Upper lobe of left lung (tissue), 6 donors: ENCODE measurements around the gene CEP97. TPM values are rescaled to one million over a fixed set of nuclear protein-coding genes. Genes with fewer than 3 reads are reported as not detected.

Experiments
- ATAC-seq, 2 donors: fragments of 200-7000 bp; cut with Tn5 transposase; one replicate each; pipeline ENCODE4 v1.9.1; 2022; ENCODE audit warnings: mild to moderate bottlenecking in 2 of 2, moderate library complexity in 2 of 2; ENCODE audit not compliant: low FRiP score in 2 of 2
- DNase-seq, 2 donors: peaks; one replicate each; pipeline ENCODE4 v3.0.0-alpha.2; 2019 to 2020
- H3K27ac ChIP-seq, 4 donors: fragments of 200-600 bp; sonication (generic); one replicate each; pipeline ENCODE4 v1.5.1; 2016 to 2019
- H3K27me3 ChIP-seq, 4 donors: fragments of 200-600 bp; sonication (generic); one replicate each; pipeline ENCODE4 v1.5.1; 2017 to 2019
- H3K36me3 ChIP-seq, 4 donors: fragments of 200-600 bp; sonication (generic); one replicate each; pipeline ENCODE4 v1.5.1; 2016 to 2019
- H3K4me1 ChIP-seq, 4 donors: fragments of 200-600 bp; sonication (generic); one replicate each; pipeline ENCODE4 v1.5.1; 2018 to 2019
- H3K4me3 ChIP-seq, 4 donors: fragments of 200-600 bp; sonication (generic); one replicate each; pipeline ENCODE4 v1.5.1; 2017 to 2019; ENCODE audit warnings: mild to moderate bottlenecking in 2 of 4, moderate library complexity in 1 of 4
- H3K9me3 ChIP-seq, 4 donors: fragments of 200-600 bp; sonication (generic); one replicate each; pipeline ENCODE4 v1.5.1; 2018 to 2019
- CTCF ChIP-seq, 6 experiments: fragments of 450-650 bp in 4 of 6; fragments of 200-600 bp in 2 of 6; sonication (generic) in 2 of 6; IDR thresholded peaks; one replicate each; pipeline ENCODE4 v1.5.1; 2016 to 2019; ENCODE audit warnings: antibody characterized with exemption in 6 of 6
- EP300 ChIP-seq, 4 donors: sonication (generic); formaldehyde crosslinking; IDR thresholded peaks; one replicate each; pipeline ENCODE4 v1.5.1; 2017; ENCODE audit warnings: antibody characterized with exemption in 4 of 4, control low read depth in 2 of 4
- POLR2A ChIP-seq, 4 donors: fragments of 450-650 bp; IDR thresholded peaks; one replicate each; pipeline ENCODE4 v1.5.1; 2016 to 2017; ENCODE audit warnings: antibody characterized with exemption in 4 of 4, mild to moderate bottlenecking in 2 of 4
- POLR2AphosphoS5 ChIP-seq, 2 donors: sonication (generic); formaldehyde crosslinking; IDR thresholded peaks; one replicate each; pipeline ENCODE4 v1.5.1; 2017; ENCODE audit warnings: antibody characterized with exemption in 2 of 2
- WGBS, 2 donors: methylation state at CpG; one replicate each; pipeline ENCODE4 v1.1.5; 2017 to 2018; 5-methylcytosine and 5-hydroxymethylcytosine counted together
- total RNA-seq, 6 donors: library from RNA; depleted of rRNA in 4 of 6; stranded (reverse); fragments of >200 nt in 4 of 6; gene quantifications; one replicate each; pipeline versions ENCODE4 v1.1.0 to v1.2.1, GENCODE V29; 2016 to 2021
- donor health status: DM: no; HTN: no; CAD: no; lungs with moderate emphysema.
- donor health status: DM: no; HTN: yes; CAD: no; lungs with severe emphysema.

The CEP97 gene
- total RNA-seq, 6 donors from 2014 or later: 4.7 to 14.9 (median 7.7) TPM

DNA sequence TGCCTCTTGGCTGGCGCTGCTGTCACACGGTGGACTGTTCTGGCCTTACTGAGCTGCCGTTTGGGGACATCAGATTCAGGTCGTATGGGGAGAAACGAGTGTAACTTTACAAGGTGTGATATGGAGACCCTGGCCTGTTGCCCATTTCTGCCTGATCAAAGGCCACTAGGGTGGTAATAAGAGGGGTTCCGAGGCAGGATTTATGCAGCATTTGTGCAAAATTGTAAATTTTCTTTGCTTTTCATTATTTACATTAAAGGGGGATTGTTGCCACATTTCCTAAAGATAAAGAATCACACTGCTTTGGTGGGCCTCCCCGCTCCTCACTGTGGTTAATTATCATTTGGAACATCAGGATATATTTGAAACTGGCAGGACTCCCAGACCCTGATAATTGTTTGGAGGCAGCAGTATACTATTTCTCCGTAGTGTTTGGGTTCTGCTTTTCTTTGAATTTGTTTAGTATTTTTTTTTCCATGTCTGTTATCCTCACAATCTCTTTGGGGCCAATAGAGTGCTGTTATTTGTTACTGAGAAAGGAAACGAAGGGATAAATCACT lies 55.5 kb downstream of the CEP97 start:
- Histone ChIP-seq H3K27me3 (no peaks in the 10 kb centered on the region), H3K9me3 (no peaks in the 10 kb centered on the region), H3K27ac (peak overlapping the region; percentile 81 to 92 (median 88)), H3K36me3 (peaks cover 0 to 18% (median 9%) of the 10 kb centered on the region in 4 donors), H3K4me3 (peak overlapping the region; percentile 79 to 85 (median 83)), H3K4me1 (peaks cover 18 to 36% (median 31%) of the 10 kb centered on the region in 4 donors)
- WGBS, 2 donors: 25 to 26% methylated on average over 7 to 9 of the region's 9 CpGs
- TF ChIP-seq CTCF (IDR thresholded peaks at IDR 0.05) (no peak), EP300 (IDR thresholded peaks at IDR 0.05) (no peak), POLR2A (IDR thresholded peaks at IDR 0.05) (no peak), POLR2AphosphoS5 (IDR thresholded peaks at IDR 0.05) (no peak)
- no peak for DNase-seq
- ATAC-seq: no peak

DNA sequence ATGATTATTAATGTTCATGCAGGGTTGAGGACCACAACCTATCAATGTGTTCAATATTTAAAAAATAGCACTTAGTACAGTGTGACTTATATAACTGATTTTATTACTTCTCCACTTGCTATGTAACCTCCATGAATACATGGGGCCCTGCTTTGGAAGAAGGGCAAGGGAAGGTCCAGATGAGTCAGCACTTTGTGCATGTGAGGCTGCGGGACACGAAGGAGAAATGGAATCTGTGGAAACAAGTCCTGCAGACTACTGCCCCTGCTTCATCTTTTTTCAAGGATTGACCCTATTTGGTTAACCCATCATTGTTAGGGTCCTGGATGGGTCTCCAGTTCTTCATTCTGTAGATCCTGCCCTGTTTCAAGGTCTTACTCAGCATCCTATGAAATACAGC lies 56.2 kb downstream of the CEP97 start:
- Histone ChIP-seq H3K9me3 (no peaks in the 10 kb centered on the region), H3K27ac (peak overlapping the region in 2 of 4 donors; percentile 85 to 92), H3K4me3 (peak overlapping the region in 1 of 4 donors; percentile 79), H3K27me3 (no peaks in the 10 kb centered on the region), H3K36me3 (peaks cover 0 to 23% (median 9%) of the 10 kb centered on the region in 4 donors), H3K4me1 (peaks cover 23 to 42% (median 37%) of the 10 kb centered on the region in 4 donors)
- DNase-seq: peak in 1 of 2 donors; percentile 38
- no peak for ATAC-seq
- WGBS, 2 donors: 60 to 71% methylated on average over 2 of the region's 2 CpGs
- TF ChIP-seq POLR2AphosphoS5 (IDR thresholded peaks at IDR 0.05) (no peak), EP300 (IDR thresholded peaks at IDR 0.05) (no peak), CTCF (IDR thresholded peaks at IDR 0.05) (no peak), POLR2A (IDR thresholded peaks at IDR 0.05) (no peak)

DNA sequence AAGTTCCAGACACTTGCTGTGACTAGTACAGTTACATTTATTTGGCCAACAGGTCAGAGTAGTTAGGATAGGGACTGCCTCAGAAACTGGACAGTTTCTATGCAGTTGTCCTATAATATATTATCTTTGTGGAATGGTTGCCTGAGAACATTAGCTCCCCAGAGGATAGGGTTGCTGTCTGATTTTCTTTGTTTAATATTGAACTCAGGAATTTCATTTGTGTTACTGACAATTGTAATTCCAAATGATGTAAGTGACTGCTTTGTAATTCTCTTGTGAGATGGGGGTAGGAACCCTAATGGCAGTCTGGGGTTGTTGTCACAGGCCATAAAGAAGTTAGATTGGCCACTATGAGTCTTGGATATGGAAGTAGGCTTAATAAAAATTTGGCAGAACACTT lies 56.8 kb downstream of the CEP97 start:
- Histone ChIP-seq H3K27ac (peak overlapping the region in 2 of 4 donors; percentile 85 to 92), H3K27me3 (no peaks in the 10 kb centered on the region), H3K9me3 (no peaks in the 10 kb centered on the region), H3K4me3 (no peak overlapping the region), H3K36me3 (peaks cover 0 to 28% (median 12%) of the 10 kb centered on the region in 4 donors), H3K4me1 (peaks cover 24 to 45% (median 39%) of the 10 kb centered on the region in 4 donors)
- no peak for ATAC-seq
- no peak for DNase-seq
- TF ChIP-seq EP300 (IDR thresholded peaks at IDR 0.05) (no peak), POLR2AphosphoS5 (IDR thresholded peaks at IDR 0.05) (no peak), CTCF (IDR thresholded peaks at IDR 0.05) (no peak), POLR2A (IDR thresholded peaks at IDR 0.05) (no peak)

- DNase-seq: no peak
- Histone ChIP-seq H3K27ac (peak overlapping the region; percentile 36 to 81 (median 60)), H3K4me1 (peaks cover 15 to 37% (median 33%) of the 10 kb centered on the region in 4 donors), H3K4me3 (peak overlapping the region in 1 of 4 donors; percentile 23), H3K9me3 (no peaks in the 10 kb centered on the region), H3K27me3 (no peaks in the 10 kb centered on the region), H3K36me3 (peaks cover 0 to 65% (median 14%) of the 10 kb centered on the region in 4 donors)
- TF ChIP-seq EP300 (IDR thresholded peaks at IDR 0.05) (no peak), CTCF (IDR thresholded peaks at IDR 0.05) (no peak), POLR2A (IDR thresholded peaks at IDR 0.05) (no peak), POLR2AphosphoS5 (IDR thresholded peaks at IDR 0.05) (no peak)
- WGBS, 2 donors: 51 to 59% methylated on average over 5 of the region's 5 CpGs
- peak in 1 of 2 donors; percentile 53 for ATAC-seq
Observed at GRCh38 chr3:101784855-101785613, 60.6 kb downstream of the CEP97 start.
